Measurements from ENCODE around the gene TTLL7. TPM values are rescaled to one million over a fixed set of nuclear protein-coding genes. Genes with fewer than 3 reads are reported as not detected.

The TTLL7 gene
- total RNA-seq, 1 donor from 2014 or later: 92.7 TPM

DNA sequence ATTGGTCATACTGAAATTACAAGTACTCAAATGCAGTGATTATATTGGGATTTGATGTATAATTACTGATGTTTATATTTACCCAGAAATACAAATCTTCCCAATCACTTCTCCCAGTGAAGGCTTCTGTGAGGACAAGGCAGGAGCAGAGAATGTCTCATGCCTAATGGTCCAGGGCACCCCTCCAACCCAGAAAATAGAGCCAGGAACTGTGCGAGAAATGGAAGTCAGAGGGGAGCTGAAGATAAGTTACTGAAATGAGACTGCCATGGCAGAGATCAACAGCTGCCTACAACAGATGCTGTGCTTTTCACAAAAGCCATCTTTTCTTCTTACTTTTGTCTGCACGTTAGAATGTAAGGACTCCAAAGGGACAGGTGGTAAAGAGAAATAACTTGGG lies 171.2 kb downstream of the TTLL7 start:
- DNase-seq (ENCODE audit: low spot score): no peak

DNA sequence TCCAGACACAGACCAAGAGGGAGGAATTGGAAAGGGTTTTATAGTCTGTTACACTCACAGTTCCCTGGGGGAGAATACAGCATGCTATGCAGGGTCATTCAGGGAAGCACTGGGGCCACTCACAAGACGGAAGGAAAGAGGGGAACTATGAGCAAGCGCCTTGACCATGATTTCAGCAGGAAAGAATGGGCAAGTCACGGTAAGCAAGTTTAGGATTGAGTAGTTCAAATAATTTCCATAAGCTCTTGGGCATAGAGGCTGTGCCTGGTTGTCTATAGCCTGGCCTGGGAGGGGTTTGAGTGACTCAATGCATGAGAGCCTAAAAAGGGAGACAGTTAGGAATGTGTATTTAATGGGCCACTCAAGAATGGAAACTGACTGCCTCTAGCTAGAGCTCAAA lies 176.7 kb downstream of the TTLL7 start:
- no peak for DNase-seq (ENCODE audit: low spot score)

DNA sequence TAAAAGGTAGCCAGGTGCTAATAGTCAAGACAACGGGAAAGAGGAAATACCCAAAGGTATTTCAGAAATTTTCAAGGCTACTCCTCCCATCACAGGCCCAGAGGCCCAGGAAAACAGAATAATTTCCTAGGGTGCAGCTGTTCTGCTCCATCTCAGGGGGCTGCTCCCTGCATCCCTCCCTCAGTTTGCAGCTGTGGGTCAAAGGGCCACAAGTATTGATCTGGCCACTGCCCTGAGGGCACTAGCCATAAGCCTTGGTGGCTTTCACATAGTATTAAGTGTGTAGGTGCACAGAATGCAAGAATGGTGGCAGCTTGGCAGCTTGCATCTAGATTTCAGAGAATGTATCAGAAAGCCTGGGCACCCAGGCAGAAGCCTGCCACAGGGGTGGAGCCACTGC lies 179.5 kb downstream of the TTLL7 start:
- DNase-seq (ENCODE audit: low spot score): no peak

GRCh38 chr1:83818916-83819315 lies 180.0 kb downstream of the TTLL7 start:
- no peak for DNase-seq (ENCODE audit: low spot score)

DNA sequence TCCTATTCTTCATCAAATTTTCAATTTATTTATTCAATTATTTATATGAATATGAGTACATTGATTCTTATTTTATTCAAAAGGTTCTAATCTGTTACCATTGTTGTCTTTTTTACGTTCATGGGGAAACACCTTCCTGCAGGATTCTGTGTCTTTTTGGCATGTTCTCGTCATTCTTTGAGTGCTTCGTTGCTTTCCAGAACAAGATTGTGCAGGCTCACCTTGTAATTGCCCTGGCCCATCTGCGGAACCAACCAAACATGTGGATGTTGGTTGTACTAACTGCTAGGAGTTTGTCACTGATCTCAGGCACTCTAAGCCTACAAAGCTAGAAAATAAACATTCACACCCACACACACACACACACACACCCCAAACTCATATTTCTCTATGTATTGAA lies 182.1 kb downstream of the TTLL7 start:
- no peak for DNase-seq (ENCODE audit: low spot score)

DNA sequence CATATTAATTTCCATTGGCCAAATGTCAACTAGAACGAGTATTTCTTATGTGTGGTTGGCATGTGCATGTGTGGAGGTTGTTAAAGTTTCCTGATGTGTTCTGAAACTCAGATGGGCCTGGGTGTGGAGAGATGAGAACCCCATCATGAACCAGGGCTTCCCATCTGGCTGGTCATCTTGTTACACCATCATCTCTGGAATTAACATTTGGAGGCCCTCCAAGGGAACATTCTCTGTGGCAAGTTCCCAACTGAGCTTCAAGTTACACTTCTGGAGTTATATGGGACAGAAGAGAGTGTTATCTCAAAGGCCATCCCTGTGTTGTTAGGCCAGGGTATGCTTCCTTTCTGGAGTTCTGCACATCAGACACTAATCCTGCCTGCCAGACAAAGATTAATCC lies 183.6 kb downstream of the TTLL7 start:
- DNase-seq (ENCODE audit: low spot score): peak; percentile 59

Other genes starting within 250 kb of the TTLL7 start
- gene PRKACB, start 145.1 kb upstream of the TTLL7 start, total RNA-seq (ENCODE audit: insufficient read depth, low replicate concordance): 38.8 TPM